Psoas muscle (tissue), 8 donors: ENCODE results near the gene PDZD2. TPM values are rescaled to one million over a fixed set of nuclear protein-coding genes. Genes with fewer than 3 reads are reported as not detected.

ENCODE experiments used
- ATAC-seq, 4 donors: fragments of 200-7000 bp; cut with Tn5 transposase; one replicate each; pipeline ENCODE4 v1.9.1; 2020; ENCODE audit warnings: moderate library complexity in 3 of 4, mild to moderate bottlenecking in 2 of 4
- DNase-seq, 2 donors: peaks; one replicate each; pipeline ENCODE4 v3.0.0-alpha.2; 2020
- H3K27ac ChIP-seq: fragments of 200-600 bp; one replicate; pipeline ENCODE4 v1.8.0; 2022
- H3K27me3 ChIP-seq, 3 donors: fragments of 200-600 bp in 1 of 3; one replicate each; pipeline versions ENCODE4 v1.6.1 to v1.8.0; 2013 to 2022; ENCODE audit warnings: low read length in 2 of 3, mild to moderate bottlenecking in 2 of 3, moderate library complexity in 1 of 3; ENCODE audit not compliant: insufficient read depth in 3 of 3
- H3K36me3 ChIP-seq, 2 donors: fragments of 200-600 bp in 1 of 2; one replicate each; pipeline versions ENCODE4 v1.6.1 to v1.8.0; 2013 to 2022; ENCODE audit warnings: low read depth in 1 of 2, mild to moderate bottlenecking in 1 of 2, moderate library complexity in 1 of 2; ENCODE audit not compliant: insufficient read depth in 1 of 2
- H3K4me1 ChIP-seq: fragments of 200-600 bp; one replicate; pipeline ENCODE4 v1.8.0; 2022
- H3K4me3 ChIP-seq: fragments of 200-600 bp; one replicate; pipeline ENCODE4 v1.8.0; 2022; ENCODE audit warnings: mild to moderate bottlenecking
- H3K9me3 ChIP-seq: fragments of 200-600 bp; one replicate; pipeline ENCODE4 v1.8.0; 2022
- WGBS, 3 donors: extraction: QIAGEN DNeasy Blood & Tissue Kit; methylation state at CpG; one replicate each; pipeline versions ENCODE4 v1.1.6 to v1.1.7; 2013; 5-methylcytosine and 5-hydroxymethylcytosine counted together
- intact Hi-C, 2 donors: fragments of 100-400 bp; cut with DNase I; formaldehyde crosslinking; loops; one replicate each; pipeline versions ENCODE4 v1.11.0 to v1.14.2; 2022
- polyA plus RNA-seq, 3 donors: library from polyadenylated mRNA; stranded (reverse); fragments of 200-250 nt; gene quantifications; one replicate each; pipeline ENCODE4 v1.2.3, GENCODE V29; 2013
- total RNA-seq, 4 donors: library from RNA; stranded (reverse); fragmentation: NEBNext Ultra II Directional in 2 of 4; extraction: Animal tissue kit (Norgen Biotek cat#: 25700) in 2 of 4; gene quantifications; one replicate each; pipeline versions ENCODE4 v1.2.1 to v1.2.4, GENCODE V29; 2021 to 2023
- TF ChIP-seq, protein P1 (sequence below): fragments of 200-600 bp; IDR thresholded peaks from one replicate; pipeline ENCODE4 v1.8.0; 2022; ENCODE audit warnings: antibody characterized with exemption
- donor health status: healthy with polysubstance abuse.
- donor health status: DM: no; HTN: no; CAD: no; lungs with moderate emphysema.
- donor health status: Bipolar disorder and iron deficiency.
- donor health status: healthy.
- donor health status: DM: yes; HTN: yes; CAD: no.
- donor health status: DM: no; HTN: no; CAD: no.
- donor health status: DM: no; HTN: no; CAD: no.
- donor health status: DM: yes; HTN: yes; CAD: no.

The PDZD2 gene
- total and polyA plus RNA-seq, 7 donors = 1.4 to 17.5 (median 4.5) TPM

DNA sequence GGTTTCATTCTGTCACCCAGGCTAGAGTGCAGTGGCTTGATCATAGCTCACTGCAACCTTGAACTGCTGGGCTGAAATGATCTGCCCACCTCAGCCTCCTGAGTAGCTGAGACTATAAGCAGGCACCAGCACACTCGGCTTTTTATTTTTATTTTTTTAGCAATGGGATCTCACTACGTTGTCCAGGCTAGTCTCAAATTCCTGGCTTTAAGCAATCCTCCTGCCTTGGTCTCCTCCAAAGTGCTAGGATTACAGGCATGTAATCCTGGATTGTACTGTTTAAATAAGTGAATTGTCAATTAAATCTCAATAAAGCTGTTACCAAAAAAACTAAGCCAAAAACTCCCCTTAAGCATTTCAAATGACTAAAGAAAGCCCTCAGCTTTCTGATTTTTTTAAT, 516.3 kb downstream of the PDZD2 start:
- Histone ChIP-seq H3K4me3 (no peak overlapping the region), H3K4me1 (peaks cover 69% of the 10 kb centered on the region), H3K27me3 (no peaks in the 10 kb centered on the region), H3K9me3 (no peaks in the 10 kb centered on the region), H3K27ac (no peak overlapping the region), H3K36me3 (no peaks in the 10 kb centered on the region)
- DNase-seq (no peak), ATAC-seq (no peak)
- TF ChIP-seq, protein P1, sequence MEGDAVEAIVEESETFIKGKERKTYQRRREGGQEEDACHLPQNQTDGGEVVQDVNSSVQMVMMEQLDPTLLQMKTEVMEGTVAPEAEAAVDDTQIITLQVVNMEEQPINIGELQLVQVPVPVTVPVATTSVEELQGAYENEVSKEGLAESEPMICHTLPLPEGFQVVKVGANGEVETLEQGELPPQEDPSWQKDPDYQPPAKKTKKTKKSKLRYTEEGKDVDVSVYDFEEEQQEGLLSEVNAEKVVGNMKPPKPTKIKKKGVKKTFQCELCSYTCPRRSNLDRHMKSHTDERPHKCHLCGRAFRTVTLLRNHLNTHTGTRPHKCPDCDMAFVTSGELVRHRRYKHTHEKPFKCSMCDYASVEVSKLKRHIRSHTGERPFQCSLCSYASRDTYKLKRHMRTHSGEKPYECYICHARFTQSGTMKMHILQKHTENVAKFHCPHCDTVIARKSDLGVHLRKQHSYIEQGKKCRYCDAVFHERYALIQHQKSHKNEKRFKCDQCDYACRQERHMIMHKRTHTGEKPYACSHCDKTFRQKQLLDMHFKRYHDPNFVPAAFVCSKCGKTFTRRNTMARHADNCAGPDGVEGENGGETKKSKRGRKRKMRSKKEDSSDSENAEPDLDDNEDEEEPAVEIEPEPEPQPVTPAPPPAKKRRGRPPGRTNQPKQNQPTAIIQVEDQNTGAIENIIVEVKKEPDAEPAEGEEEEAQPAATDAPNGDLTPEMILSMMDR = no peak
- WGBS, 3 donors = 61 to 81% (median 63%) methylated on average over 2 of the region's 2 CpGs
- intact Hi-C loops = no loop called here

DNA sequence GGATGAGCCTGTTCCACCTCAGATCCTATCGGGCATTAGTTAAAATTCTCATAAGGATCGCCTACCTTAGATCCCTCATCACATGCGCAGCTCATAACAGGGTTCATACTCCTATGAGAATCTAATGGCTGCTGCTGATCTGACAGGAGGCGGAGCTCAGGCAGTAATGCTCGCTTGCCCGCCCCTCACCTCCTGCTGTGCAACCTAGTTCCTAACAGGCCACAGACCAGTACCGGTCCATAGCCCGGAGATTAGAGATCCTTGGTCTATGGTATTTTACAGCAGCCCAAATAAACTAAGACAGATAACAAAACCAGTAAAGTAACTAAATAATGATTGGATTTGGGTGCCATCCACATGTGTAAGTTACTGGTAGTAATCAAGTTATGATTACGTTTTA, 517.7 kb downstream of the PDZD2 start:
- no peaks in the 10 kb centered on the region for H3K27me3 ChIP-seq
- H3K36me3 ChIP-seq = no peaks in the 10 kb centered on the region
- H3K27ac ChIP-seq = no peak overlapping the region
- H3K4me3 ChIP-seq = no peak overlapping the region
- ATAC-seq = no peak
- no peak for DNase-seq
- peaks cover 58% of the 10 kb centered on the region for H3K4me1 ChIP-seq
- WGBS, 3 donors = 92 to 93% (median 93%) methylated on average over 9 of the region's 9 CpGs
- H3K9me3 ChIP-seq = no peaks in the 10 kb centered on the region
- TF ChIP-seq, protein P1 = no peak
- intact Hi-C loops = no loop called here

DNA sequence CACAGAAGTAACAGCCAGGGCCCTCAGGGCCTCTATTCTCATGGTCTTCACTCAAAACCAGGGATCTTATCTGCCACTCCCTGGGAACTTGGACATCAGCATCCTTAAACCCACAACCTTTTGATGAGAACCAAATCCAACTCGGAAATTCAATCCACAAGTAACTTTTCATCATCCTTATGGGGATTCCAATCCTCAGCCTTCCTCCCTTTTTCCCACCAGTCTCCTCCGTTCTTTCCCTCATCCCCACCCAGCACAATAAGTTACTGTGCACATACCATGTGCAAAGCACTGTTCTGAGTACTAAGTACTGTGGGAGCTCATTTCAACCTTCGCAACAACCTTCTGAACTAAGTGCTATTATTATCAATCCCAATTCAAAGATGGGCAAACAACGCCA, 518.1 kb downstream of the PDZD2 start:
- 76 to 84% (median 79%) methylated on average over 4 of the region's 4 CpGs for WGBS, 3 donors
- H3K9me3 ChIP-seq = no peaks in the 10 kb centered on the region
- no peak overlapping the region for H3K4me3 ChIP-seq
- intact Hi-C loops = no loop called here
- TF ChIP-seq, protein P1 = no peak
- H3K27me3 ChIP-seq = no peaks in the 10 kb centered on the region
- H3K27ac ChIP-seq = no peak overlapping the region
- no peak for ATAC-seq
- no peaks in the 10 kb centered on the region for H3K36me3 ChIP-seq
- no peak for DNase-seq
- peaks cover 55% of the 10 kb centered on the region for H3K4me1 ChIP-seq

DNA sequence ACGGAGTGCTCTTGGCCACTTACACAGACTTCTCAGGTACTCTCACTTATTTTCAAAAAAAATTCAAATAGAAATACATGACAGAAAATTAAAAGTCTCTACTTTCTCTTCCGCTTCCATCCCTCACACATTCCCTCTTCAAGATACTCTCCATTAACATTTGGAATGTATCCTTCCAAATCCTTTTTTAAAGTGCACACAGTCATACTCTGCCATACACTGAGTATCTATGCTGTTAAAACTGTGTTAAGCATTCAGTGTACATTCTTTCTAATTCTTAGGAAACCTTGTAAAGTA, 519.7 kb downstream of the PDZD2 start:
- intact Hi-C loops = no loop called here

More for the DNA sequence above, 519.7 kb downstream of the PDZD2 start:
- peak overlapping the region; percentile 1 for H3K4me3 ChIP-seq
- ATAC-seq = no peak
- TF ChIP-seq, protein P1 = no peak
- WGBS, 3 donors = 56 to 76% (median 62%) methylated on average over 2 of the region's 2 CpGs
- no peaks in the 10 kb centered on the region for H3K27me3 ChIP-seq
- no peaks in the 10 kb centered on the region for H3K36me3 ChIP-seq
- H3K27ac ChIP-seq = no peak overlapping the region
- no peaks in the 10 kb centered on the region for H3K9me3 ChIP-seq
- H3K4me1 ChIP-seq = peaks cover 53% of the 10 kb centered on the region
- DNase-seq = no peak
